Keratinocyte (primary cell): Measurements from ENCODE around the gene SLC2A5.

Experiments used
- CTCF ChIP-seq, 3 experiments: IDR thresholded peaks in 1 of 3; conservative IDR thresholded peaks in 1 of 3; optimal IDR thresholded peaks in 1 of 3; 2 replicates in 2 of 3; 3 replicates in 1 of 3; pipeline versions ENCODE3 to v1.5.1; 2011; ENCODE audit warnings: low read length in 3 of 3, mild to moderate bottlenecking in 3 of 3, moderate library complexity in 2 of 3, control low read depth in 1 of 3, inconsistent platforms in 1 of 3; ENCODE audit not compliant: insufficient read depth in 2 of 3; ENCODE audit errors: extremely low read depth in 1 of 3
- EZH2 ChIP-seq: IDR thresholded peaks from one replicate; pipeline ENCODE4 v1.6.1; 2012; ENCODE audit warnings: inconsistent platforms, mild to moderate bottlenecking, low read length, moderate library complexity

GRCh38 chr1:9037476-9038337 lies 31.7 kb downstream of the SLC2A5 start:
- TF ChIP-seq CTCF (optimal IDR thresholded peaks at IDR 0.05 in 1 of 3, IDR thresholded peaks at IDR 0.05 in 1 of 3, conservative IDR thresholded peaks at IDR 0.05 in 1 of 3; ENCODE audit: extremely low read depth in 1 of 3, insufficient read depth in 2 of 3, low read length in 3 of 3) (no peak), EZH2 (no peak)
